Thyroid gland (tissue), 4 donors: ENCODE data around the gene NTPCR. TPM values are rescaled to one million over a fixed set of nuclear protein-coding genes. Genes with fewer than 3 reads are reported as not detected.

Experiments used
- DNase-seq, 2 donors: peaks; one replicate each; pipeline ENCODE4 v3.0.0-alpha.2; 2019
- H3K27ac ChIP-seq, 3 donors: fragments of 200-600 bp; sonication (generic); 1 replicate in 2 of 3; 2 replicates in 1 of 3; pipeline ENCODE4 v1.5.1; 2016 to 2019; ENCODE audit warnings: mild to moderate bottlenecking in 1 of 3, moderate library complexity in 1 of 3
- H3K27me3 ChIP-seq: fragments of 200-600 bp; sonication (generic); one replicate; pipeline ENCODE4 v1.5.1; 2019
- H3K36me3 ChIP-seq, 2 donors: fragments of 200-600 bp; sonication (generic); one replicate each; pipeline ENCODE4 v1.5.1; 2016 to 2019
- H3K4me1 ChIP-seq, 2 donors: fragments of 200-600 bp; sonication (generic); one replicate each; pipeline ENCODE4 v1.5.1; 2017 to 2019
- H3K4me3 ChIP-seq, 3 donors: fragments of 200-600 bp; sonication (generic); replicated peaks in 1 of 3; 1 replicate in 2 of 3; 2 replicates in 1 of 3; pipeline ENCODE4 v1.5.1; 2016; ENCODE audit warnings: mild to moderate bottlenecking in 1 of 3
- H3K9me3 ChIP-seq: fragments of 200-600 bp; sonication (generic); one replicate; pipeline ENCODE4 v1.5.1; 2017
- POLR2A ChIP-seq, 2 donors: fragments of 450-650 bp; IDR thresholded peaks; one replicate each; pipeline ENCODE4 v1.6.1; 2017; ENCODE audit warnings: antibody characterized with exemption in 2 of 2, mild to moderate bottlenecking in 2 of 2, moderate library complexity in 1 of 2
- WGBS, 2 donors: methylation state at CpG; one replicate each; pipeline ENCODE4 v1.1.5; 2017; 5-methylcytosine and 5-hydroxymethylcytosine counted together
- intact Hi-C: fragments of 100-400 bp; cut with DNase I; formaldehyde crosslinking; loops from one replicate; pipeline ENCODE4 v1.15.1; 2023
- total RNA-seq, 4 donors: library from RNA; depleted of rRNA; stranded (reverse); fragments of >200 nt; gene quantifications; one replicate each; pipeline ENCODE4 v1.2.3, GENCODE V29; 2016
- TF ChIP-seq, protein P1 (sequence below), 6 experiments: fragments of 200-600 bp in 3 of 6; fragments of 450-650 bp in 3 of 6; sonication (generic) in 3 of 6; IDR thresholded peaks; one replicate each; pipeline ENCODE4 v1.5.1; 2016 to 2019; ENCODE audit warnings: antibody characterized with exemption in 6 of 6, mild to moderate bottlenecking in 2 of 6, inconsistent platforms in 1 of 6, moderate library complexity in 1 of 6

The NTPCR gene
- total RNA-seq, 4 donors from 2014 or later: 32.3 to 53.5 (median 43.5) TPM

- no peak for DNase-seq
- Histone ChIP-seq H3K27ac (no peak overlapping the region), H3K27me3 (no peaks in the 10 kb centered on the region), H3K4me1 (no peaks in the 10 kb centered on the region), H3K9me3 (no peaks in the 10 kb centered on the region), H3K4me3 (no peak overlapping the region), H3K36me3 (no peaks in the 10 kb centered on the region)
- WGBS, 2 donors: 90 to 98% methylated on average over 12 of the region's 13 CpGs
- no peak for TF ChIP-seq POLR2A (IDR thresholded peaks at IDR 0.05)
- TF ChIP-seq, protein P1, sequence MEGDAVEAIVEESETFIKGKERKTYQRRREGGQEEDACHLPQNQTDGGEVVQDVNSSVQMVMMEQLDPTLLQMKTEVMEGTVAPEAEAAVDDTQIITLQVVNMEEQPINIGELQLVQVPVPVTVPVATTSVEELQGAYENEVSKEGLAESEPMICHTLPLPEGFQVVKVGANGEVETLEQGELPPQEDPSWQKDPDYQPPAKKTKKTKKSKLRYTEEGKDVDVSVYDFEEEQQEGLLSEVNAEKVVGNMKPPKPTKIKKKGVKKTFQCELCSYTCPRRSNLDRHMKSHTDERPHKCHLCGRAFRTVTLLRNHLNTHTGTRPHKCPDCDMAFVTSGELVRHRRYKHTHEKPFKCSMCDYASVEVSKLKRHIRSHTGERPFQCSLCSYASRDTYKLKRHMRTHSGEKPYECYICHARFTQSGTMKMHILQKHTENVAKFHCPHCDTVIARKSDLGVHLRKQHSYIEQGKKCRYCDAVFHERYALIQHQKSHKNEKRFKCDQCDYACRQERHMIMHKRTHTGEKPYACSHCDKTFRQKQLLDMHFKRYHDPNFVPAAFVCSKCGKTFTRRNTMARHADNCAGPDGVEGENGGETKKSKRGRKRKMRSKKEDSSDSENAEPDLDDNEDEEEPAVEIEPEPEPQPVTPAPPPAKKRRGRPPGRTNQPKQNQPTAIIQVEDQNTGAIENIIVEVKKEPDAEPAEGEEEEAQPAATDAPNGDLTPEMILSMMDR (IDR thresholded peaks at IDR 0.05): no peak
- intact Hi-C loops: no loop called here
These were observed 37.3 kb downstream of the NTPCR start for GRCh38 chr1:232987774-232988140.

DNA sequence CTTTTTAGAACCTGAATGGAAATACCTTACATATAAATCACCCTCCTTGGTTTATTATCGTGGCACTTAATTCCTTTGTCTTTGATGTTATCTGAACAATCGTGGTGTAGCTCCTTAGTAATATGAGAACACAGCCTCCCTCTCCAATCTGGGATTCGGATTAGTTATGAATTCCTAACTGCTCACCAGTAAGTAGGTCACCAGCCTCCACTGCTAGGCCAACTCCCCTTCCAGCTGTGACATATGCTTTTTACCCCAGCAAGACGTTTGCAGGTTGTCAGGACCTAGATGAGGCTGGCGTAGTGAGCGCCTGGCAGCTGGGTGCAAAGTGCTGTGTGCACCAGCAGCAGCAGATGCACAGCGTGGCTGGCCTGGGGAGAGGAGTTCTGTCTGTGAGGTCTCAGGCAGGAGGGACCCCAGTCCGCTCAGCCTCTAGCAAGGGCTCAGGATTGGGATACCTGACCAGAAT, 38.2 kb downstream of the NTPCR start:
- intact Hi-C loops: no loop called here
- WGBS, 2 donors: 81 to 83% methylated on average over 7 to 8 of the region's 8 CpGs
- no peak for DNase-seq
- H3K4me3 ChIP-seq: no peak overlapping the region
- H3K27me3 ChIP-seq: no peaks in the 10 kb centered on the region
- H3K4me1 ChIP-seq: no peaks in the 10 kb centered on the region
- H3K9me3 ChIP-seq: no peaks in the 10 kb centered on the region
- H3K27ac ChIP-seq: no peak overlapping the region
- TF ChIP-seq POLR2A (IDR thresholded peaks at IDR 0.05): no peak
- TF ChIP-seq, protein P1 (IDR thresholded peaks at IDR 0.05): no peak
- no peaks in the 10 kb centered on the region for H3K36me3 ChIP-seq

DNA sequence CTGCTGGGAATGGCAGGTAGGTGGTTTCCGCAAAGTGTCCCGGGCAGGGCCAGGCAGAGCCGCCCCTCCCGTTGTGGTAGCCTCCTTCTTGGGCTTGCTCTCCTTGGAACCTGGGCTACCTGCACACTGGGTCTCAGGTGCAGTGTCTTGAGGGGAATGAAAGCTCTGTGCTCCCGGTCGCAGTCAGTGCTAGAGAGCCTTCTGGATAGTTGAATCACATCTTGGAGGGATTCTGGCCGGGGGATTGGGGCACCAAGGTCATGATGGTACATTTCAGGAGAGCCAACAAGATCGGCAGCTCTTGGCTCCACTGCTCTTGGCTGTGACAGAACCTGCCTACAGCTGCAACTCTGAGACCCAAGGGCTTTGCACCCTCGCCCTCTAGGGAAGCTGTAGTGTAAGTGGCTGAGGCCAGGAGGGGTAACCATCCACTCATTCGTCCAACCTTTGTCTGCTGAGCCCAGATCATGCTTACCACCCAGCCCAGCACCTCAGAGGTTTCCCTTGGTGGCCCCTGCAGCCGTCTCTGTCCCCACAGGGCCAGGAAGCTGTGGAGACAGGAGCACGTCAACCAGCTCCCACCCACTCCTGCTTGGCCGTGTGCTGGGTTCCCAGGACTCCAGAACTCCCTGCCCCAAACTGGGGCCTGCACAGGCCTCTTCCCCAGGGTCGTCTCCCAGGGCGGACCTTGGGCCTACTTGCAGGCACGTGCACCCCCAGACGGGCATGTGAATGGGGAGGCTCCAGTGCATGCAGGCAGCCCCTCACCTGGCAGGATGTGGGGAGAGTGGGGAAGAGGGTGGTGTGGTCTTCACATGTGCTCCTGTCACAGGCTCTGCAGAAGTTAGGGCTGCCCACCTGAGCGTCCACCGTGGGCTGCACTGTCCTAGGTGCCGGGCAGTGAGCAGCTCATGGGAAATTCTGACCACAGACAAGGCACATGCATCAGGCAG, 40.0 kb downstream of the NTPCR start:
- Histone ChIP-seq H3K27ac (no peak overlapping the region), H3K9me3 (no peaks in the 10 kb centered on the region), H3K4me3 (no peak overlapping the region), H3K27me3 (no peaks in the 10 kb centered on the region), H3K36me3 (no peaks in the 10 kb centered on the region), H3K4me1 (no peaks in the 10 kb centered on the region)
- 87 to 90% methylated on average over 12 to 13 of the region's 20 CpGs for WGBS, 2 donors
- intact Hi-C loops: no loop called here
- no peak for DNase-seq
- TF ChIP-seq, protein P1 (IDR thresholded peaks at IDR 0.05): no peak
- no peak for TF ChIP-seq POLR2A (IDR thresholded peaks at IDR 0.05)

- H3K36me3 ChIP-seq: no peaks in the 10 kb centered on the region
- TF ChIP-seq, protein P1 (IDR thresholded peaks at IDR 0.05): no peak
- TF ChIP-seq POLR2A (IDR thresholded peaks at IDR 0.05): no peak
- no peak overlapping the region for H3K4me3 ChIP-seq
- H3K9me3 ChIP-seq: no peaks in the 10 kb centered on the region
- intact Hi-C loops: no loop called here
- WGBS, 2 donors: 85 to 89% methylated on average over 7 of the region's 7 CpGs
- no peaks in the 10 kb centered on the region for H3K27me3 ChIP-seq
- no peak overlapping the region for H3K27ac ChIP-seq
- H3K4me1 ChIP-seq: no peaks in the 10 kb centered on the region
- DNase-seq: no peak
These were observed 40.8 kb downstream of the NTPCR start for GRCh38 chr1:232991238-232991637.

GRCh38 chr1:232992227-232992626, 41.8 kb downstream of the NTPCR start:
- no peaks in the 10 kb centered on the region for H3K27me3 ChIP-seq
- H3K9me3 ChIP-seq: no peaks in the 10 kb centered on the region
- 65 to 76% methylated on average over 3 of the region's 3 CpGs for WGBS, 2 donors
- no peaks in the 10 kb centered on the region for H3K4me1 ChIP-seq
- H3K4me3 ChIP-seq: no peak overlapping the region
- DNase-seq: no peak
- no peaks in the 10 kb centered on the region for H3K36me3 ChIP-seq
- TF ChIP-seq, protein P1 (IDR thresholded peaks at IDR 0.05): no peak
- intact Hi-C loops: no loop called here
- H3K27ac ChIP-seq: no peak overlapping the region
